Stimulated activated CD8-positive, alpha-beta memory T cell treated with anti-CD3 and anti-CD28 coated beads, Interleukin-7, amount 100 ng/mL, for 24 hours (primary cell): ENCODE measurements around the gene EMID1.
"Not testable (repeated sequence)": the region's sequence is repeated elsewhere in the genome, so short reads cannot be mapped to it uniquely, and the experiment has no call there.

Experiments used
- DNase-seq: peaks from one replicate; pipeline ENCODE4 v3.0.0-alpha.2; 2020; ENCODE audit warnings: low read depth

The EMID1 gene

GRCh38 chr22:29231971-29232959 is 26.6 kb downstream of the EMID1 start:
- no peak for DNase-seq

GRCh38 chr22:29233277-29233877 is 27.7 kb downstream of the EMID1 start:
- no peak for DNase-seq

GRCh38 chr22:29240481-29240880 is 34.8 kb downstream of the EMID1 start:
- DNase-seq = not testable (repeated sequence)

GRCh38 chr22:29243874-29244446 is 38.3 kb downstream of the EMID1 start:
- no peak for DNase-seq

DNA sequence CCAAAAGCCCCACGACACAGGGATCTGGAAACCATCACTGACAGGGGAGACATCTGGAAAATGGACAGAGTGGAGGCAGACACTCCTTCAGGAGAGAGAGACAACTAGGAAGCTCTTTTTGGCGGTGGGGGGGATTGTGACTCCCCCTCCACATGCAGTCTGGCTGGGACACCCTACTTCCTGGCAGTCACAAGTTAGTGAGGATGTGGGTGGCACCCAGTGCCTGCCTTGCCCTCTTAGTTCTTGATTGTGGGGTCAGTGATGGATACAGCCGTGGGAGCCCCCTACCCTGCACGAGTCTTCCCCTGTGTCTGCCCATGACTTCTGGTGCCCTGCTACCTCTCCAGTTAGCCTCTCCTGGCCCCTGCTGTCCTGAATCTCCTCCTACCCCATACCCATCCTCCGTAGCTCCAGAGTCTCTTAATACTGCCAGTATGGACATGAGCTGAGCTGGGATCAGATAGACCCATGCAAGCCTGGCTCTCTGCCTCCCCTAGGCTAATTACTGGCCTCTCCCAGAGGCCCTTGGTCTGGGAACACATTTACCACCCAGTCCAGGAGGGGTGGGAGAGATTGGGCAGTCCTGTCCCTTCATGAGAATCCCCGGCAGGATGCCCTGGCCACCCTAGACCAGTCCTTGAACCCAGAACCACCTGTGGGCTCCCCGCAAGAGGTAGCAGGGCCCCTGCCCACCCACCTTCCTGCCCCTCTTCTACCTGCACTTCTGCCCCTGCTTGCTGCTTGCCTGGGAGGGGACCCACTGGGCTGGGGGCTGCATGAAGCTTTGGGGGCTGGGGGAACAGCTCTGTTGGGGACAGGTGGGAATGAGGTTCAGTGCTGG is 39.3 kb downstream of the EMID1 start:
- no peak for DNase-seq

DNA sequence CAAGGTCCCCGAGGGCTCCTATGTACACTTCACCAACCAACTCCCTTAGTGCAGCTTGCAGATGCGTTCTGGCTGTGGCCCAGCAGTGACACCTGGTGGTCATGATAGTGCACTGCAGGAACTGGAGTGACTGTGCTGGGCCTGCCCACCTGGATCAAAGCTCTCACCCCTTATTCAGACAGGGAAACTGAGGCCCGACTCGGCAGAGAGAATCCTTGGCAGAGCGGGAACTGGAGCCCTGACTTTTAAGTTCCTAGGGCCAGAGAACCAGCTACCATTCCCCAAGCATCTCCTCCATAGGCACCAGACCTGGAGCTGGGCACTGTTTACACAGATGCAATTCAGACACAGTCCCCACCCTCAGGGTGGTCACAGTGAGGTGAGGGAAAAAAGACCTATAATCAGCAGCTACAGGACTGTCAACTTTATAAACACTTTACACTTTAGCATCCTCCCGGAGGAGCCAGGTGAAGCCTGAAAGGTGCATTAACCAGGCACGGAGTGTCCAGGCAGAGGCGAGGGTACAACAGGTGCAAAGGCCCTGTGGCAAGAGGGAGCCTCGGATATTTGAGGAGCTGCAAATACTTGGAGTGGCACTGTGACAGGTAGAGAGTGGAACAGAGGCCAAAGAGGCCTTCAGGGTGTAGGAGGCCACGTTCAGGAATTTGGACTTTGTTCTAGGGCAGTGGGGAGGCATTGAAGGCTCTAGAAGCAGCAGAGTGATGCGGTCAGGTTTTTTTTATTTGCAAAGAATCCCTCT is 40.1 kb downstream of the EMID1 start:
- DNase-seq = peak; percentile 55

- not testable (repeated sequence) for DNase-seq
These were observed 42.2 kb downstream of the EMID1 start for GRCh38 chr22:29247891-29248290.

DNA sequence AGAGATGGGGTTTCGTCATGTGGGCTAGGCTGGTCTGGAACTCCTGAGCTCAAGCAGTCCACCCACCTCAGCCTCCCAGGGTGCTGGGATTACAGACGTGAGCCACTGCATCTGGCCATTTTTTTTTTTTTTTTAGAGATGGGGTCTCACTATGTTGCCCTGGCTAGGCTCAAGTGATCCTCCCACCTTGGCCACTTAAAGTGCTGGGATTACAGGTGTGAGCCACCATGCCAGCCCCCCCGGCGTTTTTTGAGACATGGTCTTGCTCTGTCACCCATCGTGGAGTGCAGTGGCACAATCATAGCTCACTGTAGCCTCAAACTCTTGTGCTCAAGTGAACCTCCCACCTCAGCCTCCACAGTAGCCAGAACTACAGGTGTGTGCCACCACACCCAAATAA is 45.6 kb downstream of the EMID1 start:
- DNase-seq = no peak

GRCh38 chr22:29251981-29252911 is 46.5 kb downstream of the EMID1 start:
- no peak for DNase-seq

DNA sequence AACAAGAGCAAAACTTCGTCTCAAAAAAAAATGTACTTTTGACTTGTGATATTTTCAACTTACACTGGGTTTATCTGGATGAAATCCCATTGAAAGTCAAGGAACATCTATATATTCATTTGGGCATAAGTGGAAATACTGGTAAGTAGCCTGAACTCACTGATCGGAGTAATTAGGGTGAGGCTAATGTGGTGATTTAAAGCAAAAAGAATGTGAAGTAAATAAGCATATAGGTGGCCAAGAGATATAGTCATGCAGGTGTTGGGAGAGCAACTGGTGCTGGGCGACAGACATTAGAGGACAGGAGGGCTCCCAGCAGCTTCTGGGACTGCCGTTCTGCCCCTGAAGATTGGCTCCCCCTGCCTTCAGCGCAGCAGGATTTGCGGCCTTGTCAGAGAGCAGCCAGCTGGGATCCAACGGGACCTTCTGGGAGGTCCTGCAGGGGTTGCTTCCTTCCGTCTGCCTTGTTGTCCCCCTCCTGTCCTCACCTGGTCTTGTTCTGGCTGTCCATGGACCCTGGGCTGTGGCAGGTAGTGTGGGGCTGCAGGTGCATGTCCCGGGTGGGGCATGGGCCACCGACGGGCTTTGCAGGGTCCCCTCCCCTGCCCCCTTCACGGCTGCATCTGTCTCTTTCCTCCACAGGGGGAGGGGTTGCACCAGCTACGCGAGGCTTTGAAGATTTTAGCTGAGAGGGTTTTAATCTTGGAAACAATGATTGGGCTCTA is 48.0 kb downstream of the EMID1 start:
- DNase-seq = no peak

DNA sequence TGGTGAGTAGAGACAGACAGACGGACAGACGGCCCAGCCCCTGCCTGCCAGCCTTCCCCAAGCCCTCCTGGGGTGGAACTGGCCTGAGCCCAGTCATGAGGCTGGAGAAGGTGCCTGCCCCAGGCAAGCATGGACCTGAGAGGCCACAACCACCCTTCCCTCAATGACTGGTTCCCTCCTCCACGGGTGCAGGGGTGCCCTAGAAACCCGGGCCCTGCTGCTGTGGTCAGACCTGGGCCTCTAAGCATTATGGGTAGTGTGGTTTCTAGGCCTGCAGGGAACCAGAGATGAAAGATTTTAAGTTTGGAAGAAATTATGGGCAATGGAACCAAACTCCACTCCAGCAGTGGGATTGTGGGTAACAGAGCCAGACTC is 48.6 kb downstream of the EMID1 start:
- DNase-seq = no peak

DNA sequence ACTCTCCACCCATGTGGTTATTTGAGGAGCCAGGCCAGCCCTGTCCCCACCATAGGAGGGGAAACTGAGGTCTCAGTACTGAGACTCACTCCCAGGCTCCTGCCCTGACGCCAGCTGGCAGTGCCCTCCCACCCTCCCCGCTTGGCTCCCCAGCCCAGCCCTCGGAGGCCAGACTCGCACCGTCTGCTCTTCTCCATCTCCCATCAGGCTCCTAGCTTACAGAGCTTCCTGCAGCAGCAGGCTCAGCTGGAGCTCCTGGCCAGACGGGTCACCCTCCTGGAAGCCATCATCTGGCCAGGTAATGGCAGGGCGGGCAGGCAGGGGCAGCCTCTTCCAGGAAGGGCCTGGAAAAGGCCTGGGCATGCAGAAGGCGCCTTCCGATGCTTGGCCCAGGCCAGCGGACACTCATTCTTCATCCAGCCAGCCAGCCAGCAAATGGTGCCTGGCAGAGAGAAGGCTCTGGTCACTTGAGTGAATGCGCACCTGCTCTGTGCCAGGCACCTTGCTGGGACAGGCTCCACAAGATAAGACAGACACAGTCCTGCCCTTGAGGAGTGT is 49.4 kb downstream of the EMID1 start:
- DNase-seq = no peak

GRCh38 chr22:29256606-29257325 is 51.1 kb downstream of the EMID1 start:
- DNase-seq = no peak

DNA sequence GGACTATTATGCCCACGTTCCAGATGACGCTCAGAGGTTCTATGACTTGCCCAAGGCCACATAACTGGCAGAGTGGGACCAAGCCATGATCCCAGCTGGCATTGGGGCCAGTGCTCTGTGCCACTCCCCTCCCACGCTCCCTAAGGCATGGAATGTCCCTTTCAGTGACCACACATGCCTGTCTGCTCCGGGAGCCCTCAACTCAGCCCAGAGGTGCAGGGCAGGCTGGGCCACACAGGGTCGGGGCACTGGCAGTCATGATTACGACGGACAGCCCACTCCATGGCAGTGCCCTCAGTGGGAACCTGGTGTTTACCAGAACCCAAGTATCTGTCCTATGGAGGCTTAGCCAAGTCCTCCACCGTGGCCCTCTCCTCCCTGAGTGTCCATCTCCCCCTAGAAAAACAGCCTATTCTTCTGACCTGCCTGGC is 52.1 kb downstream of the EMID1 start:
- DNase-seq = no peak

DNA sequence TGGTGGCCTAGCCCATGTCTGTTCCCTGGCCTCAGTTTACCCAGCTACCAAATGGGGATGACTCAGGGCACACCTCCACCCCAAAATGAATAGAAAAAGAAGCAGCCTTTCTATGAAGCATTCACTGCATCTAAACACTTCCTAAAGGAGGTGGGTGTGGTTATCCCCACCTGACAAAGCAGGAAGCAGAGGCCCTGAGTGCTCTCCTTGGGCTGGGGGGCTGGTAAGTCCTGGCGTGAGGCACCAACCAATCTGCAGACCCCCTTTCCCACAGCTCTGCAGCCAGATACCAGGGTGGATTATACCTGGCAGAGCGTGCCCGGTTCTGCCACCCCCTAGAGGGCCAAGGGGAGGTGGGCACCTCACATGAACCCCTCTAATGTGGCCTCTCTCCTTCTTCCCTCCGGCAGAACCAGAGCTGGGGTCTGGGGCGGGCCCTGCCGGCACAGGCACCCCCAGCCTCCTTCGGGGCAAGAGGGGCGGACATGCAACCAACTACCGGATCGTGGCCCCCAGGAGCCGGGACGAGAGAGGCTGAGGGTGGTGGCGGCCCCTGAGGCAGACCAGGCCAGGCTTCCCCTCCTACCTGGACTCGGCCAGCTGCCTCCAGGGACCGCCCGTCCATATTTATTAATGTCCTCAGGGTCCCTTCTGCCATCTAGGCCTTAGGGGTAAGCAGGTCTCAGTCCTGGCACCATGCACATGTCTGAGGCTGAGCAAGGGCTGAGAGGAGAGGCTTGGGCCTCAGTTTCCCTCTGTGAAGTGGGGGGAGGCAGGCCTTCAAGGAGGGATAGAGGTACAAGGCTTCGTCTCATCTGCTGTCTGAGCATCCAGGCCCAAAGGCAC is 52.9 kb downstream of the EMID1 start:
- no peak for DNase-seq

DNA sequence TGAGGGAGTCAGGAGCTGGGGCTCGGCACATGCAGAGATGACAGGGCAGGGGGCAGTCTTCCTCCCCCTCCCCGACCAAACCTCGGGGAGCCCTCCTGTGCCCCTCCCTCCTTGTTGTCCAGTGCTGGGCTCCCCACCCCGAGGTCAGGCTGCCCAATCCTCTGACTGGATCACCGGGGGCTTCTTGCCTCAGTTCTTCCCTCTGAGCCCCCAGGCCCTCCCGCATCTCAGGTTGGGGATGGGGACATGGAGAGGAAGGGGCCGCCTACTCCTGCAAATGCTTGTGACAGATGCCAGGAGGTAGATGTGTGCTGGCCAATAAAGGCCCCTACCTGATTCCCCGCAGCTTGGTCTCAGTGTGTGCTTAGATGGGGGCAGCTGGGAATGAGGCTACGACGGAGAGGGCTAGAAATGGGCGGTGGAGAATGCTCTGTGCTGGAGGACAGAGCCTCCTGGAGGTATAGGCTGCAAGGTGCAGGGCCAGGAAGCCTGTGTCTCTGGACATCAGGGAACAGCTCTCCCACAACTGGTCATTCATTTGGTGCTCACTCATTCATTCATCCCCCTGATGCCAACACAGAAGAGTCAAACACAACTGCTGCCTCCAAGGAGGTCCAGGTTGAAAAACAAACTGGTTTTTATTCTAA is 53.7 kb downstream of the EMID1 start:
- DNase-seq = no peak

- DNase-seq = no peak
These were observed 54.4 kb downstream of the EMID1 start for GRCh38 chr22:29260031-29260560.
